OCI-LY7 (cell line): ENCODE data around the gene EIF4B. TPM values are rescaled to one million over a fixed set of nuclear protein-coding genes. Genes with fewer than 3 reads are reported as not detected.
A peak's percentile ranks its signal among the peaks of the same experiment; 100 is the strongest.

Source experiments
- BruUV-seq: library from RNA; stranded (reverse); fragments of 400-500 nt; replicated peaks from 2 replicates; lab custom pipeline; 2021; lab: Mats Ljungman, UMichigan
- CTCF ChIA-PET: fragments of 300-600 bp; sonication (Branson Sonifier 250); formaldehyde crosslinking; loops from one replicate; lab custom pipeline; 2022; ENCODE audit warnings: antibody characterized with exemption; ENCODE audit not compliant: unreplicated experiment; lab: Charles Lee
- POLR2A ChIA-PET: fragments of 300-600 bp; sonication (Branson Sonifier 250); formaldehyde crosslinking; loops from one replicate; lab custom pipeline; 2022; ENCODE audit warnings: antibody characterized with exemption; lab: Charles Lee
- DNase-seq: peaks from one replicate; pipeline ENCODE4 v3.0.0-alpha.2; 2015; ENCODE audit warnings: low spot score
- H2AFZ ChIP-seq: fragments of 200-600 bp; sonication (generic), shearing (Covaris generic); 2 replicates; pipeline ENCODE4 v1.6.1; 2014; ENCODE audit warnings: mild to moderate bottlenecking, antibody characterized with exemption, low read length, moderate library complexity
- H3K27ac ChIP-seq: fragments of 200-600 bp; sonication (generic); 2 replicates; pipeline ENCODE4 v1.5.1; 2014; ENCODE audit warnings: mixed run types, low read depth, mild to moderate bottlenecking, moderate library complexity, low read length, inconsistent platforms; ENCODE audit not compliant: poor library complexity, severe bottlenecking
- H3K36me3 ChIP-seq: fragments of 200-600 bp; sonication (generic); 2 replicates; pipeline ENCODE4 v1.6.1; 2014; ENCODE audit warnings: mild to moderate bottlenecking, antibody characterized with exemption, low read length, moderate library complexity, mixed read lengths; ENCODE audit not compliant: insufficient read depth
- H3K4me1 ChIP-seq: fragments of 200-600 bp; sonication (generic); 2 replicates; pipeline ENCODE4 v1.5.1; 2014; ENCODE audit warnings: mild to moderate bottlenecking, low read length; ENCODE audit not compliant: insufficient read depth, poor library complexity, severe bottlenecking
- H3K4me2 ChIP-seq: fragments of 200-600 bp; sonication (generic); 2 replicates; pipeline ENCODE4 v1.6.1; 2014; ENCODE audit warnings: mild to moderate bottlenecking, low read length
- H3K4me3 ChIP-seq: fragments of 200-600 bp; sonication (generic); 2 replicates; pipeline ENCODE4 v1.5.1; 2014; ENCODE audit warnings: mild to moderate bottlenecking, low read depth, low read length; ENCODE audit not compliant: poor library complexity, severe bottlenecking
- H3K79me2 ChIP-seq: fragments of 200-600 bp; sonication (generic); 2 replicates; pipeline ENCODE4 v1.6.1; 2016; ENCODE audit warnings: low read depth, mild to moderate bottlenecking, low read length, moderate library complexity, mixed read lengths; ENCODE audit not compliant: insufficient read depth
- H3K9me2 ChIP-seq: fragments of 200-600 bp; sonication (generic); 2 replicates; pipeline ENCODE4 v1.6.1; 2016; ENCODE audit warnings: mild to moderate bottlenecking, low read length, mixed read lengths; ENCODE audit not compliant: insufficient read depth
- H3K9me3 ChIP-seq: fragments of 200-600 bp; sonication (generic); 2 replicates; pipeline ENCODE4 v1.6.1; 2014; ENCODE audit warnings: mild to moderate bottlenecking, mixed run types, low read length, mixed read lengths
- H4K20me1 ChIP-seq: fragments of 200-600 bp; sonication (generic); 2 replicates; pipeline ENCODE4 v1.6.1; 2014; ENCODE audit warnings: mild to moderate bottlenecking, antibody characterized with exemption, low read length, moderate library complexity, mixed read lengths; ENCODE audit not compliant: insufficient read depth
- CTCF ChIP-seq: fragments of 200-600 bp; sonication (generic); conservative IDR thresholded peaks from 2 replicates; pipeline ENCODE4 v1.5.1; 2014; ENCODE audit warnings: mild to moderate bottlenecking, antibody characterized with exemption, low read length, moderate library complexity, mixed read lengths
- EZH2phosphoT487 ChIP-seq: fragments of 200-600 bp; sonication (generic); IDR thresholded peaks from 2 replicates; pipeline ENCODE4 v1.6.1; 2018; ENCODE audit warnings: low read depth, borderline replicate concordance, mild to moderate bottlenecking, mixed run types, antibody characterized with exemption, low read length, moderate library complexity, mixed read lengths
- intact Hi-C: fragments of 100-400 bp; cut with micrococcal nuclease; formaldehyde crosslinking; loops from one replicate; pipeline ENCODE4 v1.10.0; 2022; ENCODE audit not compliant: unreplicated experiment
- total RNA-seq, 2 experiments: library from RNA; depleted of rRNA in 1 of 2; stranded (reverse); fragments of >200 nt in 1 of 2; shearing (Covaris generic) in 1 of 2; gene quantifications; 2 replicates each; pipeline ENCODE4 v1.2.3, GENCODE V29; 2014 to 2022

The EIF4B gene
- total RNA-seq, 2 experiments from 2014 or later = 645 to 745 TPM

- no TSS peak for BruUV-seq
- no peak overlapping the region for H2AFZ ChIP-seq
- peaks cover 32% of the 10 kb centered on the region for H3K36me3 ChIP-seq
- ChIA-PET POLR2A (interaction anchor here (0.6 to 0.7 kb wide), 2 partner anchors 680 to 790 kb away, joined by 3 read pairs; no protein-coding TSS in a partner anchor), CTCF (no interaction called here)
- H3K9me3 ChIP-seq = no peaks in the 10 kb centered on the region
- no peaks in the 10 kb centered on the region for H3K9me2 ChIP-seq
- no peaks in the 10 kb centered on the region for H4K20me1 ChIP-seq
- H3K4me1 ChIP-seq = peaks cover 10% of the 10 kb centered on the region
- no peak overlapping the region for H3K4me2 ChIP-seq
- H3K4me3 ChIP-seq = no peak overlapping the region
- no peak for DNase-seq
- H3K27ac ChIP-seq = no peak overlapping the region
- intact Hi-C loops = no loop called here
- no peaks in the 10 kb centered on the region; the same call in 1 of the 2 replicates for H3K79me2 ChIP-seq
- TF ChIP-seq CTCF (no peak), EZH2phosphoT487 (no peak)
These were observed 70.8 kb downstream of the EIF4B start for GRCh38 chr12:53077030-53077429.

- BruUV-seq = TSS peak; percentile 64
- POLR2A ChIA-PET = interaction anchor here (0.7 to 2.6 kb wide), 11 partner anchors 8 to 546 kb away, joined by 3 to 29 read pairs (median 4); partner anchors contain the start of genes AAAS, IGFBP6, PFDN5 and SOAT2
- Histone ChIP-seq H3K79me2 (no peaks in the 10 kb centered on the region; the same call in 1 of the 2 replicates), H2AFZ (peak overlapping the region; percentile 70), H3K4me2 (peak overlapping the region; percentile 73), H3K9me2 (no peaks in the 10 kb centered on the region), H3K9me3 (no peaks in the 10 kb centered on the region), H3K4me1 (peaks cover 10% of the 10 kb centered on the region), H3K4me3 (peak overlapping the region; percentile 78), H3K27ac (peak overlapping the region; percentile 34), H4K20me1 (no peaks in the 10 kb centered on the region), H3K36me3 (peaks cover 29% of the 10 kb centered on the region)
- CTCF ChIA-PET = interaction anchor here (0.6 to 1.8 kb wide), 5 partner anchors 12 to 31 kb away, joined by 3 to 7 read pairs (median 6); partner anchors contain the start of gene SOAT2
- intact Hi-C loops = loop anchor here (1.0 kb wide), 1 partner anchor 24 kb away; no protein-coding TSS in a partner anchor
- DNase-seq = peak; percentile 68
- TF ChIP-seq EZH2phosphoT487 (no peak), CTCF (no peak)
These were observed 72.4 kb downstream of the EIF4B start for GRCh38 chr12:53078425-53079225.
